ENCODE measurements around the gene KLHL5. TPM values are rescaled to one million over a fixed set of nuclear protein-coding genes. Genes with fewer than 3 reads are reported as not detected.

KLHL5 gene
- total RNA-seq, 4 donors from 2014 or later, result 15.4 to 52.0 (median 33.2) TPM

DNA sequence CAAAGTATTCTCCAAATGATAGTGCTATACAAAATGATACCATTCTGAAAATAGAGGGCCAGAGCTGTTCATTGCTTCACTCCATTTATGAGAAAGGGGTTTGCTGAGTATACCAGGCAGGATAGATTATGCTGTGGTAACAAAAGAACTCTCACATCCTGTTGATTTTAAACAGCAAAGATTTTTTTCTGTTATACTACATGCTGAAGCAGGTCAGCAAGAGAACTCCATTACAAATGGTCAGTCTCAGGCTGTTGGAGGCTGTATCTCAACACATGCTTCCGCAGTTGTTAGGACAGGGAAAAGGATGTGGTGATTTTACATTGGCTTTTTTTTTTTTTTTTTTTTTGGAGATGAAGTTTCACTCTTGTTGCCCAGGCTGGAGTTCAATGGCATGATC, 13.7 kb upstream of the KLHL5 start:
- H3K4me1 ChIP-seq, result no peaks in the 10 kb centered on the region
- H3K36me3 ChIP-seq, result no peaks in the 10 kb centered on the region
- H3K9me3 ChIP-seq, result no peaks in the 10 kb centered on the region
- H3K4me3 ChIP-seq, result no peak overlapping the region
- TF ChIP-seq, protein P1, sequence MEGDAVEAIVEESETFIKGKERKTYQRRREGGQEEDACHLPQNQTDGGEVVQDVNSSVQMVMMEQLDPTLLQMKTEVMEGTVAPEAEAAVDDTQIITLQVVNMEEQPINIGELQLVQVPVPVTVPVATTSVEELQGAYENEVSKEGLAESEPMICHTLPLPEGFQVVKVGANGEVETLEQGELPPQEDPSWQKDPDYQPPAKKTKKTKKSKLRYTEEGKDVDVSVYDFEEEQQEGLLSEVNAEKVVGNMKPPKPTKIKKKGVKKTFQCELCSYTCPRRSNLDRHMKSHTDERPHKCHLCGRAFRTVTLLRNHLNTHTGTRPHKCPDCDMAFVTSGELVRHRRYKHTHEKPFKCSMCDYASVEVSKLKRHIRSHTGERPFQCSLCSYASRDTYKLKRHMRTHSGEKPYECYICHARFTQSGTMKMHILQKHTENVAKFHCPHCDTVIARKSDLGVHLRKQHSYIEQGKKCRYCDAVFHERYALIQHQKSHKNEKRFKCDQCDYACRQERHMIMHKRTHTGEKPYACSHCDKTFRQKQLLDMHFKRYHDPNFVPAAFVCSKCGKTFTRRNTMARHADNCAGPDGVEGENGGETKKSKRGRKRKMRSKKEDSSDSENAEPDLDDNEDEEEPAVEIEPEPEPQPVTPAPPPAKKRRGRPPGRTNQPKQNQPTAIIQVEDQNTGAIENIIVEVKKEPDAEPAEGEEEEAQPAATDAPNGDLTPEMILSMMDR (IDR thresholded peaks at IDR 0.05), result no peak
- TF ChIP-seq POLR2A (IDR thresholded peaks at IDR 0.05), result no peak
- H3K27me3 ChIP-seq, result no peaks in the 10 kb centered on the region
- no peak overlapping the region for H3K27ac ChIP-seq
- intact Hi-C loops (cut with DNase I; ENCODE audit: low total_unique reads), result no loop called here
- DNase-seq, result no peak

DNA sequence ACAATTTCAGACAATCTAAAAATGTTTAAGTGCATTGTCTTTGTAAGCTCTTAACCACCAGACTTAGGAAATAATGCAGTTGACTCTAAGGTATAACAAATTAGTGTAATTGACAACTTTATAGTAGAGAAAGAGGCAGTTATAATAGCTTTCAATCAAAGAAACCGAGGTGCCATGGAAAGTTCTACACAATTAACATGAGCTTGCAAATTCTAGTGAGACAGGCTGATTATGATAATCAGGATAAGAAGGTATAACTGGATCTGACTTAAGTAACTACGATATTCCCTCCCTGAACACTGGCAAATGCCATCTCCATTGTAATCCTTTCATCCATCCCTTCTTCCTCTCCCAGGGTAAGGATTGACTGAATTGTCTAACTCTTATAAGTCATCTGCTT, 11.4 kb upstream of the KLHL5 start:
- Histone ChIP-seq H3K9me3 (no peaks in the 10 kb centered on the region), H3K36me3 (no peaks in the 10 kb centered on the region), H3K4me1 (no peaks in the 10 kb centered on the region), H3K4me3 (no peak overlapping the region), H3K27ac (no peak overlapping the region), H3K27me3 (no peaks in the 10 kb centered on the region)
- TF ChIP-seq, protein P1 (IDR thresholded peaks at IDR 0.05), result no peak
- no peak for TF ChIP-seq POLR2A (IDR thresholded peaks at IDR 0.05)
- intact Hi-C loops (cut with DNase I; ENCODE audit: low total_unique reads), result no loop called here
- DNase-seq, result no peak

DNA sequence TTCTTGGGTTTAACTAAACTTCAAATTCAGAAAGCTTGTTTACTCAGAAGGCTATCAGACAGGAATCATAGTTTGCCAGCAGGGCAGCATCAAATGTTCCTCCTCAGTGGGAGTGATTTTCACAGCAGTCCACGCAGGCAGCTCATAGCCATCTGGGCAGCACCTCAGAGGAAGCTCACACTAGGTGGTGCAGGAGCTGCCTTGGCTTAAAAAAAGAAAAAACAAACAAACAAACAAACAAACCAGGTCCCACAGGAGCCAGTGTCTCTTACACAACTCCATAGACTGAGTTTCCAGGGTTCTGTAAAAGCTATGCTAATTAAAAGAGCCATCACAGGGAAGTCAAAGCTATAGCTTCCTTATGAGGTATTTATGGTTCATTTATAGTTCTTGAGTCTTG, 10.5 kb upstream of the KLHL5 start:
- no peak for DNase-seq
- Histone ChIP-seq H3K4me3 (no peak overlapping the region), H3K4me1 (no peaks in the 10 kb centered on the region), H3K27ac (no peak overlapping the region), H3K27me3 (no peaks in the 10 kb centered on the region), H3K36me3 (no peaks in the 10 kb centered on the region), H3K9me3 (no peaks in the 10 kb centered on the region)
- intact Hi-C loops (cut with DNase I; ENCODE audit: low total_unique reads), result no loop called here
- no peak for TF ChIP-seq POLR2A (IDR thresholded peaks at IDR 0.05)

DNA sequence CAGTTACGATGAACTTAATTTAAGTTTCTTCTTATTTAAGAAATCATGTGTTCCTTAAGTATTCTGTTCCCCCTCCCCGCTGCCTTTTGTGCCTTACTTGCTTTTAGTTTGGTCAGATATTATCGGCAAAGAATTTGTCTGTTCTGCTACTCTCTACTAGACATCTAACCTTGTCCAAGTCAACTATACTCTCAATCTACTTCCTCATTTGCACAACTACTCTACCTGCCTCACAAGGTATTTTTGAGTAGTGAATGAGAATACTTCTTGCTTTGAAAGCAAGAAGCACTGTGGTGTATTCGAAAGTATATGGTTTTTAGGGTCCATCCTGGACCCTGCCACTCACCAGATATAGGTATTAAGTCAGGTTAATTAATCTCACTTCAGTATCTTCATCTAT, 8.0 kb upstream of the KLHL5 start:
- no peaks in the 10 kb centered on the region for H3K4me1 ChIP-seq
- H3K27me3 ChIP-seq, result no peaks in the 10 kb centered on the region

DNA sequence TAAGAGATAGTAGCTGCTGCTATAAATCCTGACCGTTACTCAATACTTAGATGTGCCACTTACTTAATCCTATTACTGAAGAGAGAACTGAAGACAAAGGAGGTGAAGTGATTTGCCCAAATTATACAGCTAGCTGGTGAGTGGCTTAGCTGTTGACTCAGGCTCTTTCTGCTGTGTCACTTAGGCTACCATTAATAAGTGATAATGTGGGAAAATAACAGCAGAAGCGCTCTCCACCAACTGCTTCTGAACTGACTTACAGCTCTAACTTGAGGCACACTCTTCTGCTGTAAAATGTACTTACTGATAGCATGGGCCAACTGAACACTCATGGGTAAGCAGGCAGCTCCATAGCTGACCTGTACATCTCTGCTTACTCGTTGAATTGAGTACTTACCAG, 7.5 kb upstream of the KLHL5 start:
- intact Hi-C loops (cut with DNase I; ENCODE audit: low total_unique reads), result no loop called here
- no peak overlapping the region for H3K4me3 ChIP-seq
- no peaks in the 10 kb centered on the region for H3K4me1 ChIP-seq
- DNase-seq, result no peak
- TF ChIP-seq POLR2A (IDR thresholded peaks at IDR 0.05), result no peak
- H3K27me3 ChIP-seq, result no peaks in the 10 kb centered on the region
- no peaks in the 10 kb centered on the region for H3K36me3 ChIP-seq
- H3K27ac ChIP-seq, result no peak overlapping the region
- H3K9me3 ChIP-seq, result no peaks in the 10 kb centered on the region

More for the DNA sequence above, 8.0 kb upstream of the KLHL5 start:
- TF ChIP-seq, protein P1 (IDR thresholded peaks at IDR 0.05), result no peak
- TF ChIP-seq POLR2A (IDR thresholded peaks at IDR 0.05), result no peak
- no peak overlapping the region for H3K27ac ChIP-seq
- no peak for DNase-seq
- H3K9me3 ChIP-seq, result no peaks in the 10 kb centered on the region
- intact Hi-C loops (cut with DNase I; ENCODE audit: low total_unique reads), result no loop called here
- H3K36me3 ChIP-seq, result no peaks in the 10 kb centered on the region
- no peak overlapping the region for H3K4me3 ChIP-seq

DNA sequence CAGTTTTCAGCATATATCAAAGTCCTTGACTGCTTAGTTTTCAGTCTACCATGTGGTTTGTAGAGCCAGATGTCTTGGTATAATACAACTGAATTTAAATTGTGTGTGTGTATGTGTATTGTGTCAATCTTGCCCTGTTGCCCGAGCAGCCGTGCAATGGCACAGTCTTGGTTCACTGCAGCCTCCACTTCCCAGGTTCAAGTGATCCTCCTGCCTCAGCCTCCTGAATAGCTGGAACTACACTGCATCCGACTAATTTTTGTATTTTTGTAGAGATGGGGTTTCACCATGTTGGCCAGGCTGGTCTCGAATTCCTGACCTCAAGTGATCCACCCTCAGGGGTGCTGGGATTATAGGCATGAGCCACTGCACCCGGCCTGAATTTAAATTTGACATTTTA, 6.0 kb upstream of the KLHL5 start:
- H3K27me3 ChIP-seq, result no peaks in the 10 kb centered on the region
- no peak overlapping the region for H3K4me3 ChIP-seq
- TF ChIP-seq, protein P1 (IDR thresholded peaks at IDR 0.05), result no peak
- TF ChIP-seq POLR2A (IDR thresholded peaks at IDR 0.05), result no peak
- intact Hi-C loops (cut with DNase I; ENCODE audit: low total_unique reads), result no loop called here
- no peaks in the 10 kb centered on the region for H3K9me3 ChIP-seq
- no peaks in the 10 kb centered on the region for H3K4me1 ChIP-seq
- no peak overlapping the region for H3K27ac ChIP-seq
- H3K36me3 ChIP-seq, result no peaks in the 10 kb centered on the region
- no peak for DNase-seq

All from uterus (tissue), 4 donors.